Measurements from ENCODE around the gene OBP2A. TPM values are rescaled to one million over a fixed set of nuclear protein-coding genes. Genes with fewer than 3 reads are reported as not detected.
A peak's percentile ranks its signal among the peaks of the same experiment; 100 is the strongest.

OBP2A gene
- total RNA-seq, 1 experiment from 2014 or later, result not detected

DNA sequence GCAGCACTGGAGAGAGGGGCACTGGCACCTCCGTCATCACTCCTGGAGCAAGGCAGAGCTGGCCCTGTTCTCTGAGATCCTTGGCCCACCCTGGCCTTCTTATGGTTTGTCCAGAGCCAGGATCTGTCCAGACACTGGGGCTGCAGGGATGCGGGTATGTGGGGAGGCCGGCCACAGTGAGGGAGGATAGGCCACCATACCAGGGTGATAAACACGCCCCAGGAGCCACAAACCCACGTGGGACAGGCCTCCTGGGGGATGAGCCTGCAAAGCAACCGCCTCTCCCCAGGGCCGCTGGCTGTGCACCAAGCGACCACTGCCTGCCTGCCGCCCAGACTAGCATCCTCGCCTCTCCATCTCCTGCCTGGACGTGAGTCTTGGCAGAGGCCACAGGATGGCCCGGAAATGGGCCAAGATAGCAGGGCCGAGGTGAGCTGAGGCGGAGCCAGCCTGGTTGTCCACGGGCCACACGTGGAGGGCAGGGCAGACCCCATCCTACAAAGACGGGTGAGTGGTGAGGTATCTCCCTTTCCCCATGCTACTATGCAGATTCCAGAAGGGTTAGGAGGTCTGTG is 4.5 kb downstream of the OBP2A start:
- no peak overlapping the region for H3K4me3 ChIP-seq (ENCODE audit: insufficient read depth, low read depth, low read length)
- H3K27me3 ChIP-seq (ENCODE audit: control insufficient read depth, insufficient read depth, low read length), result no peaks in the 10 kb centered on the region
- DNase-seq, result peak; percentile 49
- H3K36me3 ChIP-seq (replicated peaks; ENCODE audit: control insufficient read depth, insufficient read depth, low read length), result no peaks in the 10 kb centered on the region

DNA sequence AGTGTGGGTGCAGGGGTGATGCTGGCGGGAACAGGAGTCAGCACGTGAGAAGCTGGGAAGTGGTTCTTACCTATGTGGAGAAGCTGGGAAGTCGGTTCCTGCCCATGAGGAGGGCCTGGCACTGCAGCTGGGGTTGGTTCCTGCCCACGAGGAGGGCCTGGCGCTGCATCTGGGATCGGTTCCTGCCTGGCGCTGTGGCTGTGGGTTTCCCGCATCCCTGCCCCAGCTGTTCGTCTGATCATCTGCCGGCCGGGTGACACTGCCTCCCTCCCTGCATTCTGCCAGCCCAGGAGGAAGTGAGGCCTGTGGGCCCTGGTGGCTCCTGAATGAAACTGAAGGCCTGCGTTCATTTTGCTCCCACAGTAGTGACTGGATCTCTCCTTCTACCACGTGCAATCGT is 5.1 kb downstream of the OBP2A start:
- Histone ChIP-seq H3K27me3 (ENCODE audit: control insufficient read depth, insufficient read depth, low read length) (no peaks in the 10 kb centered on the region), H3K4me3 (ENCODE audit: insufficient read depth, low read depth, low read length) (no peak overlapping the region), H3K36me3 (replicated peaks; ENCODE audit: control insufficient read depth, insufficient read depth, low read length) (no peaks in the 10 kb centered on the region)
- peak; percentile 56 for DNase-seq

DNA sequence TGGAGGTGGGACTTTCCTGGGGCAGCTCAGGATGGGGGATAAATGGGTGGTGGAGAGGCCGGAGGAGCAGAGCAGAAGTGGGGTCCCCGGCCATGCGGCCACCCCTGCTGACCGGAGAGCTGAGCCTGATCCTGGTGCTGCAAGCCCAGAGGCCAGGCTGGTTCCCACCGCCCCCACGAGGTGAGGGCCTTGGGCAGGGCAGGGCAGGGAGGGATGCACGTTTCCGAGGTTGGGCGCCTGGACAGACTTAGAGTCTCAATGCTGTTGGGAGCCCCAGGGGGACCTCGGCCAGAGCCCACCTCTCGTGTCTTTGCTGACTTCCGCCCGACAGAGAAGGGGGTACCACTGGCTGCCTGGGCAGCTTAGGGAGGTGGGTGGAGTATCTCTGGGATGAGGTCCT is 5.5 kb downstream of the OBP2A start:
- no peaks in the 10 kb centered on the region for H3K27me3 ChIP-seq (ENCODE audit: control insufficient read depth, insufficient read depth, low read length)
- DNase-seq, result peak; percentile 39
- no peaks in the 10 kb centered on the region for H3K36me3 ChIP-seq (replicated peaks; ENCODE audit: control insufficient read depth, insufficient read depth, low read length)
- no peak overlapping the region for H3K4me3 ChIP-seq (ENCODE audit: insufficient read depth, low read depth, low read length)

DNA sequence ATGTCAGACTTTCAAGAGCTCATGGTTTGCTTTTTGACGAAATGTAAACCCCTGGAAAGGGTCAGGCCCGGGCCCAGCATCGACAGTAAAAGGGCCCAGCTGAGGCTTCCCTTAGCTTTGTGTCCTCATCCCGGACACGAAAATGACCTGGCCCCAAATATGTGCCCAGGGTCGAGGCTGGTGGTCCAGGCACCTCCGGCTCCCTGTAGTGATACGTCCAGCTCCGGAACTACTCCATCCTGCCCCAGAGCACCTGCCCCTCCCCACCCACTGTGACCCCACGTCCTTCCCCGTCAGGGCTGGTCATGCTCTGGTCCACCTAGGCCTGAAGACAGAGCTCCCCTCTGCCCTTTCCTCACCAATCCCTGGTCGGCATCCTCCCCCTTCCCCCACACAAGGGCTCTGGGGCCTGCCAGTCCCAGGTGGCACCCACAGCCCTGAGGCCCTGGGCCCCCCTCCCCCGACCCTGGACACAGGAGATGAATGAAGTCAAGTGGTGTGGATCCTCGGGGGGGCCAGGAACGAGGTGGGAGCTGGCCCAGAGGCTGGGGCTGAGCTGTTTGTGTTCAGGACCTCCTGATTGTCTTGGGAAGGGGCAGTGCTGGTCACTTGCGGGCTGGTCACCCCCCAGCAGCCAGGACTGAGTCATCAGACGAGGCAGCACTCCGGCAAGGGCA is 6.2 kb downstream of the OBP2A start:
- no peaks in the 10 kb centered on the region for H3K27me3 ChIP-seq (ENCODE audit: control insufficient read depth, insufficient read depth, low read length)
- no peak overlapping the region for H3K4me3 ChIP-seq (ENCODE audit: insufficient read depth, low read depth, low read length)
- no peak for DNase-seq
- H3K36me3 ChIP-seq (replicated peaks; ENCODE audit: control insufficient read depth, insufficient read depth, low read length), result no peaks in the 10 kb centered on the region

DNA sequence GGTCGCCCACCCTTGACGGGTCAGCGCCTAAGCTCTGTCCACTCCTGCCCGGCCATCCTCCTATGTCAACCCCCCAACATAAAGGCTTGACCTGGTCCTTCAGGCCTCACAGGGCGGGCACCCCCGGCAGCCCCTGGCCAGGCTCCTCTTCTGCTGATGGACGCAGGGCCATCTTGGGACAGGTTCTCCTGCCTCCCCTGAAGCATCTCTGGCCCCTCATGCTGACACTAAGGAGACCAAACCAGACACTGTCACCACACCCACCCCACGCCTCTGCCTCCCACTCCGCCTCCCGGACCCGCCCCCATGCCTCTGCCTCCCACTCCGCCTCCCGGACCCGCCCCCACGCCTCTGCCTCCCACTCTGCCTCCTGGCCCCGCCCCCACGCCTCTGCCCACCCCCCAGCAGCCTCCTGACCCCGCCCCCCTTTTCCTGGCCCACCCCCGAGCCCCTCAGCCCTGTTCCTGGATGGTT is 6.8 kb downstream of the OBP2A start:
- DNase-seq, result peak; percentile 86
- no peak overlapping the region for H3K4me3 ChIP-seq (ENCODE audit: insufficient read depth, low read depth, low read length)
- no peaks in the 10 kb centered on the region for H3K27me3 ChIP-seq (ENCODE audit: control insufficient read depth, insufficient read depth, low read length)
- no peaks in the 10 kb centered on the region for H3K36me3 ChIP-seq (replicated peaks; ENCODE audit: control insufficient read depth, insufficient read depth, low read length)

DNA sequence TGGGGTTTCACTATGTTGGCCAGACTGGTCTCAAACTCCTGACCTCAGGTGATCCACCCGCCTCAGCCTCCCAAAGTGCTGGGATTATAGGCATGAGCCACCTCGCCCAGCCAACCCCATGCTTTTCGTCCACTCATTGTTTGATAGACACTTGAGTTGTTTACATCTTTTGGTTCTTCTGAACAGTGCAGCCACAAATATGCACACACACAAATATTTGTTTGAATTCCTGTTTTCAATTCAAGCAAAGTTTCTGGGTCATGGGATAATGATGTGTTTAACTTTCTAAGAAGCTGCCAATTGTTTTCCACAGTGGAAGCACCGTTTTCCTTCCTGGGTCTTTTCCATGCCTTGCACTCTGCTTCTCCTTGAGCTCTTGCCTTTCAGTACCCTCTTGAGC is 8.8 kb downstream of the OBP2A start:
- Histone ChIP-seq H3K27me3 (ENCODE audit: control insufficient read depth, insufficient read depth, low read length) (no peaks in the 10 kb centered on the region), H3K36me3 (replicated peaks; ENCODE audit: control insufficient read depth, insufficient read depth, low read length) (no peaks in the 10 kb centered on the region), H3K4me3 (ENCODE audit: insufficient read depth, low read depth, low read length) (no peak overlapping the region)
- DNase-seq, result no peak

DNA sequence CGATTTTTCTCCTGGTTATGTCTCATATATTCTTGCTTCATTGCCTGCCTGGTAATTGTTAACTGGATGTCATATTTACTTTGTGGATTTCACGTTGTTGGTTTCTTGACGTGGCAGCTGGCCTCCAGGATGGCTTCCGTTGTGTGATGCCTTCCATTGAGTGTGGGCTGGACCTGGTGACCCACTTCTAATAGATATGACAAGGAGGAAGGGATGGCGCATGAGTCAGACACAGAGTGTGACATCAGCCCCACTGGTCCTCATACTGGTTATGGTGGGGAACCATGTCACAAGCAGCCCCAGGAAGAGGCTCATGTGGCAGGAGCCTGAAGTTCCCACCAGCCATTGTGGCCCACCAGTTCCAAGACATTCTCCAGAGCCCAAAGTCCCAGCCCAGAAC is 9.3 kb downstream of the OBP2A start:
- Histone ChIP-seq H3K36me3 (replicated peaks; ENCODE audit: control insufficient read depth, insufficient read depth, low read length) (no peaks in the 10 kb centered on the region), H3K4me3 (ENCODE audit: insufficient read depth, low read depth, low read length) (no peak overlapping the region), H3K27me3 (ENCODE audit: control insufficient read depth, insufficient read depth, low read length) (no peaks in the 10 kb centered on the region)
- no peak for DNase-seq

DNA sequence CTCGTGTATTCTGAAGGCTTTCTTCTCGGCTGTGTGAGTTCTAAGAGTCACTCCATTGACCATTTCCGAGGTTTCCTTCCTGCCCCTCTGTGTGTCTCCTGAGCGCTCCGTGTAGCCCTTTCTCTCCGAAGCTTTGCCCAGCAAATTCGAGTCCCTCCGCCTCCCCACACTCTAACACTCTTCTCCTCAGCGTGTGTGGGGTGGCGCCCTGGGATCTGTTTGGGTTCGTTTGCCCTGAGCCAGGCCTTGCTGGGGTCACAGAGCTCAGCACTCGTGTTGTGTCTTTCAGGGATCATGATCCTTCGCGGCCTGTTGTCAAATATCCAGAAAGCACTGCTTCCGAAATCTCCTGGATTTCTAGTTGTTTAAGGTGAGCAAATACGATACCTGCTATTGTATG is 10.0 kb downstream of the OBP2A start:
- peak; percentile 55 for DNase-seq
- no peaks in the 10 kb centered on the region for H3K36me3 ChIP-seq (replicated peaks; ENCODE audit: control insufficient read depth, insufficient read depth, low read length)
- no peak overlapping the region for H3K4me3 ChIP-seq (ENCODE audit: insufficient read depth, low read depth, low read length)
- no peaks in the 10 kb centered on the region for H3K27me3 ChIP-seq (ENCODE audit: control insufficient read depth, insufficient read depth, low read length)

DNA sequence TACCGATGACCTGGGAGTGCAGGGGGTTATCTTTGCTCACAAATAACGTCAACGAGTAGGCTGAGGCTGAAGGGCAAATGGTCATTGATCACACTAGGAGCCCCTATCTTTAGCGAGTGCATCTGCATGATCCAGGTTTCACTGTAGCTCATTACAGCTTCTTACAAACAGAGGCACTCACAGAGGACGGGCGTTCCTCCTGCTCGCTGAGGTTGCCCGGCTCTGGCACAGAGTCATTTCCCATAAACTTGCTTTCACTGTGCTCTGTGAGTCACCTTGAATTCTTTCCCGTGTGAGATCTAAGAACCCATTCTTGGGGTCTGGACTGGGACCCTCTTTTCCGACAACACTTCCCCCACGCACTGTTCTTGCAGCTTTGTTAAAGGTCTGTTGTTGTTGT is 13.7 kb downstream of the OBP2A start:
- Histone ChIP-seq H3K4me3 (ENCODE audit: insufficient read depth, low read depth, low read length) (no peak overlapping the region), H3K27me3 (ENCODE audit: control insufficient read depth, insufficient read depth, low read length) (no peaks in the 10 kb centered on the region), H3K36me3 (replicated peaks; ENCODE audit: control insufficient read depth, insufficient read depth, low read length) (no peaks in the 10 kb centered on the region)
- DNase-seq, result no peak

DNA sequence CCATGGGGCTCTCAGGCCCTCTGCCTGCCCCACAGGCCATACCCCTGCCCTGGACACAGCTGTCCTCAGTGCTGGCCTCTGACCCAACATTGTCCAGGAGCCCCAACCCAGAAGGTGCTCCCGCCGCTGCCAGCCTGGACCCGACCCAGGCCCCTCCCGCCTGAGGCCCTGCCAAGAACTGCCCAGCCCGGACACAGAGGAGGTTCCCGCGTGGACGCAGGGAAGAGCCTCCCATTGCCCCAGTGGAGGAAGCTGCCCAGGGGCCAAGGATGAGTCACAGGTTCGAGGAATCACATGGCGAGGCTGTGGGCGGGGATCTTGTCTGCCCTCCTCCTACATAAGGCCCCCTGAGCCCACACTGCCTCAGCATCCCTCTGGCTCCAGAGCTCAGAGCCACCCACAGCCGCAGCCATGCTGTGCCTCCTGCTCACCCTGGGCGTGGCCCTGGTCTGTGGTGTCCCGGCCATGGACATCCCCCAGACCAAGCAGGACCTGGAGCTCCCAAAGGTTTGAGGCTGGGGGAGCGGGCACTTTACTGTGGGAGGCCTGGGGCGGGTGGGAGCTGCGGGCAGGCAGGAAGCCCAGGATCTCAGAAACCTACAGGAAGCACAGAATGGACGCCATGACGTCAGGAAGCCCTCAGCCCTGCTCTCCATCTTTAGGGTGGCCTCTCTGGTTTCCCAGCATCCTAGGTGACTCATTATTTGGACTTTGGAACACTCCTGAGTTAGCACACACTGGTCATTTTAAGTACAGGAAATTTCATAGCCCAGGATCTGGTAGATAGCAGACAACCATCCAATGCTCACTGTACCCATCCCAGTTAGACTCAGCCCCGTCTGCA is 15.7 kb downstream of the OBP2A start, which contains the start of gene PAEP:
TSS of gene PAEP (plus strand) at position 366 of the 844 bp plus-strand sequence.
- H3K27me3 ChIP-seq (ENCODE audit: control insufficient read depth, insufficient read depth, low read length), result no peaks in the 10 kb centered on the region
- no peak within 1 kb of the TSS for H3K4me3 ChIP-seq (ENCODE audit: insufficient read depth, low read depth, low read length)
- no peak for DNase-seq
- no peaks in the 10 kb centered on the region for H3K36me3 ChIP-seq (replicated peaks; ENCODE audit: control insufficient read depth, insufficient read depth, low read length)

DNA sequence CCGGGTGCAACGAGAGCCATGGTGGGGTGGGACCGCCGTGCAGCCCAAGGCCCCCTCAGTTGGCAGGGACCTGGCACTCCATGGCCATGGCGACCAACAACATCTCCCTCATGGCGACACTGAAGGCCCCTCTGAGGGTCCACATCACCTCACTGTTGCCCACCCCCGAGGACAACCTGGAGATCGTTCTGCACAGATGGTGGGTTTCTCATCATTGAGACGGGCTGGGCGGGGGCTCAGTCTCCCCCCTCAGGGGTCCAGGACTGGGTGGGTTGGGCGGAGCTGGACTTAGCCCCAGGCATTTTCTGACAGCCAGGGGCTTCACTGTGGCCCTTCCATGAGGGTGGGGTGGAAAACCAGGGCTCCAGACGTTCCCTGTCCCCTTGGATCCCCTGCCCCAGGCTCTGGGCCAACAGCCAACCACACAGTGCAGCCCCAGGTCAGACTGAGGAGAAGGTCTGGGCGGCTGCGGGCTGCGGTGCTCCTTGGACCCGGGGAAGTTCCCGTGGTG is 16.4 kb downstream of the OBP2A start:
- Histone ChIP-seq H3K36me3 (replicated peaks; ENCODE audit: control insufficient read depth, insufficient read depth, low read length) (no peaks in the 10 kb centered on the region), H3K27me3 (ENCODE audit: control insufficient read depth, insufficient read depth, low read length) (no peaks in the 10 kb centered on the region), H3K4me3 (ENCODE audit: insufficient read depth, low read depth, low read length) (no peak overlapping the region)
- no peak for DNase-seq

DNA sequence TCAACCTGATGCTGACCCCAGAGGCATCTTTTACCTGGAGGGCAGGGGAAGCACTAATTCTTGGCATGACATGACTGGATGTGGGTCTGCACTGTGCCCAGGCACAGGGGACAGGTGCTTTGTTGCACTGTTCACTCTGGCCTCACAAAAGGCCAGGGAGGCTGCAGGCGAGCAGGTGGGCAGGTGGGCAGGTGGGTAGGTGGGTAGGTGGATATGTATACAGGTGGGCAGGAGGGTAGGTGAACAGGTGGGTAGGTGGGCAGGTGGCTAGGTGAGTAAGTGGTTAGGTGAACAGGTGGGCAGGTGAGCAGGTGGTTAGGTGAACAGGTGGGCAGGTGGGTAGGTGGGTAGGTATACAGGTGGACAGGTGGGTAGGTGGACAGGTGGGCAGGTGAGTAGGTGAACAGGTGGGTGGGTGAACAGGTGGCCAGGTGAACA is 17.1 kb downstream of the OBP2A start:
- DNase-seq, result no peak
- no peaks in the 10 kb centered on the region for H3K36me3 ChIP-seq (replicated peaks; ENCODE audit: control insufficient read depth, insufficient read depth, low read length)
- H3K27me3 ChIP-seq (ENCODE audit: control insufficient read depth, insufficient read depth, low read length), result no peaks in the 10 kb centered on the region
- H3K4me3 ChIP-seq (ENCODE audit: insufficient read depth, low read depth, low read length), result no peak overlapping the region

DNA sequence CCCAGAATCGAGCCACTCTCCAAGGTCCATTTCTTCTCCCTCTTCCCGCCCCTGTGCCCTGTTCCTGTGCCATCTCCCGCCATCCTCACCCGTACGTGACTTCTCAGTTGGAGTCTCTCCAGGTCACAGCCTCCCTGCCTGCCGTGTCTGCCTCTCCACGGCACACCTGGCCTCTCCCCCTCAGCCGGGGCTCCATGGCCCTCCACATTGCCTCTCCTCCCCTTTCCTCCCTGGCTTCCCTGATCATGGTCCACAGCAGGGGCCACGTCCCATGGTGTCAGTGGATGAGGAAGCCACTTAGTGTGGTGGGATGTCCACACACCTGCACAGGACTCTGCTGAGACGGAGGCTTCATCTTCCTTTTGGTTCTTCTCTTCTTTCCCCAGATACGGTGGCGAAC is 17.9 kb downstream of the OBP2A start:
- no peak overlapping the region for H3K4me3 ChIP-seq (ENCODE audit: insufficient read depth, low read depth, low read length)
- H3K36me3 ChIP-seq (replicated peaks; ENCODE audit: control insufficient read depth, insufficient read depth, low read length), result no peaks in the 10 kb centered on the region
- no peaks in the 10 kb centered on the region for H3K27me3 ChIP-seq (ENCODE audit: control insufficient read depth, insufficient read depth, low read length)
- no peak for DNase-seq

DNA sequence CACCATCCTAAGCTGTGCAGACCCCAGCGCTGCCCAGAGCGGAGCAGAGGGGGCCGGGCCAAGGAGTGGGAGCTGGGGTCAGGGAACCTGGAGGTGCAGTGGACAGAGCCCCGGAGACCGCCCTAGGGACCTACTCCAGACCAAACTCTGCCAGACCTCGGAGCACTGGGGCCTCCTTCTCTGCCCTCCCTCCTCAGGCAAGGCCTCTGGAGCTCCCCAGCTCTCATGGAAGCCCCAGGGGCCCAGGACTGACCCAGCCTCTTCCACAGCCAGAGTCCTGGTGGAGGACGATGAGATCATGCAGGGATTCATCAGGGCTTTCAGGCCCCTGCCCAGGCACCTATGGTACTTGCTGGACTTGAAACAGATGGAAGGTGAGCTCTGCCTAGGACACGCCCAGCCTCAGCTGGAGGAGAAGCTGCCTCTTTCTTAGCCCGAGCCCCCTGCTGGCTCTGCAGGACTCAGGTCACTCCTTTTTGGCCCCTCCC is 19.3 kb downstream of the OBP2A start:
- H3K36me3 ChIP-seq (replicated peaks; ENCODE audit: control insufficient read depth, insufficient read depth, low read length), result no peaks in the 10 kb centered on the region
- H3K4me3 ChIP-seq (ENCODE audit: insufficient read depth, low read depth, low read length), result no peak overlapping the region
- DNase-seq, result peak; percentile 61
- H3K27me3 ChIP-seq (ENCODE audit: control insufficient read depth, insufficient read depth, low read length), result no peaks in the 10 kb centered on the region

All from H7 (cell line).